Brain microvascular endothelial cell (primary cell): ENCODE results near the gene PGAM5.

ENCODE experiments used
- DNase-seq: peaks from one replicate; pipeline ENCODE4 v3.0.0-alpha.2; 2020
- H3K27ac ChIP-seq: fragments of 250-450 bp; sonication (Bioruptor Pico); 2 replicates; pipeline ENCODE4 v1.5.1; 2020; ENCODE audit warnings: mild to moderate bottlenecking, moderate library complexity
- H3K27me3 ChIP-seq: fragments of 250-450 bp; sonication (Bioruptor Pico); replicated peaks from 2 replicates; pipeline ENCODE4 v1.5.1; 2020; ENCODE audit warnings: mild to moderate bottlenecking
- H3K36me3 ChIP-seq: fragments of 250-450 bp; sonication (Bioruptor Pico); replicated peaks from 2 replicates; pipeline ENCODE4 v1.5.1; 2020; ENCODE audit warnings: mild to moderate bottlenecking
- H3K4me3 ChIP-seq: 2 replicates; pipeline ENCODE4 v1.5.1; 2011; ENCODE audit warnings: low read depth, mild to moderate bottlenecking, control low read depth, low read length, moderate library complexity
- in situ Hi-C: cut with HindIII; loops from 2 replicates; pipeline ENCODE4 v1.10.0; 2017; ENCODE audit warnings: low sequenced_read_pairs, low pct_ligation_motif_present
- TF ChIP-seq, protein P1 (sequence below): IDR thresholded peaks from 2 replicates; pipeline ENCODE4 v1.5.1; 2011; ENCODE audit warnings: low read depth, mild to moderate bottlenecking, moderate library complexity, low read length, control low read depth, inconsistent platforms; ENCODE audit errors: missing control alignments

Gene PGAM5

DNA sequence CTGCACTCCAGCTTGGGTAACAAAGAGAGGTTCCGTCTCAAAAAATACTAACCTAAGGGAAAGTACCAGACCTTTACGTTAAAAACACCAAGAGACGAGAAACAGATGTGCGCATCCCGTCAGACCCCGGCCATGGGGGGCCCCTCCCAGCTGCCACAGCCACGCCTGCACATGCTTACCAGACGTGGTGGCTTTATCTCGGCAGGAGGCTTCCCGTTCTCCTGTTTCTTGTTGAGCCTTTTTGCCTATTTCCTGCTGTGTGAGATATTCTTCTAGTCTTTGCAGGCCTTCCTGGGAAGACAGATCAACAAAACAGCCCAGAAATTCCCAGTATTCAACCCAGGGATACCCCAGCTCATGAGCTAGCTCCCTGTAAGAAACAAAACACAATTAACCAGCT, 23.6 kb downstream of the PGAM5 start:
- no peak for DNase-seq
- Histone ChIP-seq H3K36me3 (peaks cover 76% of the 10 kb centered on the region), H3K27ac (no peak overlapping the region), H3K27me3 (no peaks in the 10 kb centered on the region), H3K4me3 (no peak overlapping the region)
- TF ChIP-seq, protein P1, sequence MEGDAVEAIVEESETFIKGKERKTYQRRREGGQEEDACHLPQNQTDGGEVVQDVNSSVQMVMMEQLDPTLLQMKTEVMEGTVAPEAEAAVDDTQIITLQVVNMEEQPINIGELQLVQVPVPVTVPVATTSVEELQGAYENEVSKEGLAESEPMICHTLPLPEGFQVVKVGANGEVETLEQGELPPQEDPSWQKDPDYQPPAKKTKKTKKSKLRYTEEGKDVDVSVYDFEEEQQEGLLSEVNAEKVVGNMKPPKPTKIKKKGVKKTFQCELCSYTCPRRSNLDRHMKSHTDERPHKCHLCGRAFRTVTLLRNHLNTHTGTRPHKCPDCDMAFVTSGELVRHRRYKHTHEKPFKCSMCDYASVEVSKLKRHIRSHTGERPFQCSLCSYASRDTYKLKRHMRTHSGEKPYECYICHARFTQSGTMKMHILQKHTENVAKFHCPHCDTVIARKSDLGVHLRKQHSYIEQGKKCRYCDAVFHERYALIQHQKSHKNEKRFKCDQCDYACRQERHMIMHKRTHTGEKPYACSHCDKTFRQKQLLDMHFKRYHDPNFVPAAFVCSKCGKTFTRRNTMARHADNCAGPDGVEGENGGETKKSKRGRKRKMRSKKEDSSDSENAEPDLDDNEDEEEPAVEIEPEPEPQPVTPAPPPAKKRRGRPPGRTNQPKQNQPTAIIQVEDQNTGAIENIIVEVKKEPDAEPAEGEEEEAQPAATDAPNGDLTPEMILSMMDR: no peak
- in situ Hi-C loops: no loop called here

DNA sequence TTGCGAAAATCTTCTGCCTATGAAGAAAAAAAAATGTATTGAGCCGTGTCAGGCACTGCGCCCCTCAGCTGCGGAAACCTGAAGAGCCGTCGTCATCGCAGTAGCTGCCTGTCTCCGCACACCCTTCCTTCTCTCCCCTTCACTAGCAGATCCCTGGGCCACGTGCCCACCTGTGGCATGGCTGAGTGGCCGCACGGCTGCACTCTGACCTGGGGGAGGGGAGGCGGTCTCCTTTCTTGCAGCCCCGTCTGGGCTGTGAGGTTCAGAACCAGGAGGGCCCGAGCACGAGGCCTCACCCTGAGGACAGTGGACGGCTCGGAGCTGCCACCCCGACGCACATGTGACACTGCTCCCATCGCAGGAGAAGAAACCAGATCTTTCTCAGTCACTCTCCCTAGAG, 24.9 kb downstream of the PGAM5 start:
- DNase-seq: no peak
- Histone ChIP-seq H3K27me3 (no peaks in the 10 kb centered on the region), H3K36me3 (peaks cover 82% of the 10 kb centered on the region), H3K27ac (no peak overlapping the region), H3K4me3 (no peak overlapping the region)
- in situ Hi-C loops: no loop called here
- TF ChIP-seq, protein P1: no peak

DNA sequence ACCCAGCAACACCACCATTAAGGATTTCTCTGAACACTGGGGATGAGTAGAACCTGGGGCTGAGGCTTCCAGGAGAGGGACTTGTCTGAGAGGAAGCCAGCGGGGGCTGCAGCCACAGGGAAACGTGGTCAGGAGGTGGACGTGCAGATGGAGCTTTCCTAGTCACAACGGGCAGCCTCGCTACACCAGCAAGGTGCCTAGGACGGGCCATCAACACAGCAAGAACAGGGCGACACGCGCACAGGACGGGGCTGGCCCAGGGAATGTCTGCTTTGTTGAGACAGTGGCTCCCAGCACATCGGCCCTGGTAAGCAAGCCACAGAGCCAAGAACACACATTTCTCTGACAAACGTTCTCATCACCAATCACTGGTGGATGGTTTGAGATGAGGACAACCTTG, 25.7 kb downstream of the PGAM5 start:
- in situ Hi-C loops: no loop called here

DNA sequence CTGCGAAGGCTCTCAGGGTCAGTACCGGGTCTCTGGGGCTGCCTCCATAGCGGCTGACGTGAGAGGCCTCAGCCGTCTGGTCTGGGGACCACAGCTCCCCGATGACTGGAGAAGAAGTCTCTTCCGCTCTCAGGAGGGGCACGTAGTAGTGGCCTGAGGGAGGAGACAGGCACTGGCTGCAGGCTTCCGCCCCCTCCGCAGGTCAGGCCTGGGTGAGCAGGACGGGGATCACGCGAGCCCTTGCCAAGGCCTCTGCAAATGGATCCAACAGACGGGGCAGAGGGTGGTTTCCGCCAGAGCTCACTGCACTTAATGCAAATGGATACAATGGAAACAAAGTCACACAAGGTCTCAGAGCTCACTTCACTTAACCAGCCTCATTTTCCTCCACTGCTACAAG, 26.3 kb downstream of the PGAM5 start:
- no peak overlapping the region for H3K4me3 ChIP-seq

More for the DNA sequence above, 25.7 kb downstream of the PGAM5 start:
- Histone ChIP-seq H3K36me3 (peaks cover 82% of the 10 kb centered on the region), H3K27ac (no peak overlapping the region), H3K4me3 (no peak overlapping the region), H3K27me3 (no peaks in the 10 kb centered on the region)
- TF ChIP-seq, protein P1: no peak
- DNase-seq: no peak

DNA sequence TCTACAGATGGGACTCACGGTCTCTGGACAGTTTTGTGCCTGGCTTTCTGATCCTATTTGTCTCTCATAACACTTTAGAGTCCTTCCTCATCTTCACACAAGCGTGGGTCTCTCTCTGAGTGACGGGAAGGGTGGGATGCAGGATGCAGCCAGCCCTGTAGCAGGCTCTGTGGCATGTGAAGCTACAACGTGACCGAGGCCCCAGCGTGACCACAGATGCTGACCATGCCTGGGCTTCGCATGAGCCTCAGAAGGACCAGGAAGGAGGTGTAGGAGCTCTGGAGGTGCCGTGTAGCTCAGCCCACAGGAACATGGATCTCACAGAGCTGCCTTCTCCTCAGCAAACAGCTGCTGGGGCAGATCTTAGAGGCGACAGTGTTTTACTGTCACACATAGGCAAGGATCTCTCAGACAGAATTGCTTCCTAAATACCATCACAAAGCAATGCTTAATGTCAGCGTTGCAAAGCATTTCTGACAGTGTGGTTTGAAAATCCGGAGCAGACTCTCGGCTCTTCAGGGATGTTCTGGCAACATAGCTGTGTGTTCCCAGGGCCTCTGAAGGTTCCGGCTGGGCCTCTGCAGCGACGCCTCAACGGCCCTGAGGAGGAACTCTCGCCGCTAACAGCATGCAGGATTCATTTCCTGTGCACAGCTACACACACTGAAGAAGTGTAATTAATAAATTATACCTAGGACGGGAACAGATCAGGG, 29.1 kb downstream of the PGAM5 start:
- DNase-seq: no peak
- TF ChIP-seq, protein P1: no peak
- in situ Hi-C loops: no loop called here
- peaks cover 97% of the 10 kb centered on the region for H3K36me3 ChIP-seq
- no peak overlapping the region for H3K4me3 ChIP-seq
- no peak overlapping the region for H3K27ac ChIP-seq
- no peaks in the 10 kb centered on the region for H3K27me3 ChIP-seq

More for the DNA sequence above, 26.3 kb downstream of the PGAM5 start:
- Histone ChIP-seq H3K27me3 (no peaks in the 10 kb centered on the region), H3K36me3 (peaks cover 84% of the 10 kb centered on the region), H3K27ac (no peak overlapping the region)
- in situ Hi-C loops: no loop called here
- DNase-seq: no peak
- TF ChIP-seq, protein P1: no peak

DNA sequence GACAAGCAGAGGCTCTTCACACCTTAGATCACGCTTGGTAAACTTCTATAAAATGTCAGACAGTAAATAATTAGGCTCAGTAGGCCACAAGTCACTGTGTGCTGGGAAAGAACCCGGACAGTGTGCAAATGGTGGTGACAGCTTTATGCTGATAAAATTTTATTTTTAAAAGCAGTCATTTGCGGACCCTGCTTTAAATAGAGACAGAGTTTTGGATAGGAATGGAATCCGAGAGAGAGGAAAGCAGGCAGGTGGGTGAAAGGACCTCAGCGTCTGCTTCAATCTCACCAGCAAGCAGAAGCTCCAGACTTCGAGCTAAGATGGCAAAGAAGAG, 29.6 kb downstream of the PGAM5 start:
- TF ChIP-seq, protein P1: no peak
- Histone ChIP-seq H3K36me3 (peaks cover 97% of the 10 kb centered on the region), H3K4me3 (no peak overlapping the region), H3K27me3 (no peaks in the 10 kb centered on the region), H3K27ac (no peak overlapping the region)
- no peak for DNase-seq
- in situ Hi-C loops: no loop called here
